NCI-H774 (cell line): ENCODE results near the gene ANXA4.
"Not testable (repeated sequence)": the region's sequence is repeated elsewhere in the genome, so short reads cannot be mapped to it uniquely, and the experiment has no call there.

Experiments
- DNase-seq: peaks from one replicate; lab custom pipeline; 2025; lab: John Stamatoyannopoulos, UW

ANXA4 gene

GRCh38 chr2:69754633-69755032 lies 12.7 kb downstream of the ANXA4 start:
- no peak for DNase-seq

GRCh38 chr2:69755862-69756467 lies 14.0 kb downstream of the ANXA4 start:
- DNase-seq = no peak

GRCh38 chr2:69762025-69762424 lies 20.1 kb downstream of the ANXA4 start:
- DNase-seq = no peak

- DNase-seq = no peak
These were observed 20.9 kb downstream of the ANXA4 start for GRCh38 chr2:69762513-69763494.

GRCh38 chr2:69763831-69764230 lies 21.9 kb downstream of the ANXA4 start:
- not testable (repeated sequence) for DNase-seq

- no peak for DNase-seq
These were observed 22.6 kb downstream of the ANXA4 start for GRCh38 chr2:69764286-69765095.

- no peak for DNase-seq
These were observed 23.1 kb downstream of the ANXA4 start for GRCh38 chr2:69765096-69765380.

GRCh38 chr2:69766014-69766413 lies 24.1 kb downstream of the ANXA4 start:
- no peak for DNase-seq

GRCh38 chr2:69767034-69767433 lies 25.1 kb downstream of the ANXA4 start:
- no peak for DNase-seq

GRCh38 chr2:69768235-69768634 lies 26.3 kb downstream of the ANXA4 start:
- DNase-seq = no peak

GRCh38 chr2:69768789-69769188 lies 26.9 kb downstream of the ANXA4 start:
- no peak for DNase-seq

GRCh38 chr2:69769272-69769671 lies 27.3 kb downstream of the ANXA4 start:
- DNase-seq = no peak

- no peak for DNase-seq
These were observed 28.3 kb downstream of the ANXA4 start for GRCh38 chr2:69770193-69770702.

- no peak for DNase-seq
These were observed 28.8 kb downstream of the ANXA4 start for GRCh38 chr2:69770747-69771146.

- DNase-seq = no peak
These were observed 29.5 kb downstream of the ANXA4 start for GRCh38 chr2:69771461-69771860.

GRCh38 chr2:69773206-69773605 lies 31.3 kb downstream of the ANXA4 start:
- DNase-seq = no peak

- DNase-seq = not testable (repeated sequence)
These were observed 32.5 kb downstream of the ANXA4 start for GRCh38 chr2:69774258-69774983.

- DNase-seq = no peak
These were observed 33.3 kb downstream of the ANXA4 start for GRCh38 chr2:69774984-69775982.

GRCh38 chr2:69776886-69777785 lies 35.2 kb downstream of the ANXA4 start:
- no peak for DNase-seq

GRCh38 chr2:69777786-69778105 lies 35.8 kb downstream of the ANXA4 start:
- no peak for DNase-seq
